SK-N-SH (cell line): ENCODE results near the gene TMED6. TPM values are rescaled to one million over a fixed set of nuclear protein-coding genes. Genes with fewer than 3 reads are reported as not detected.

Source experiments
- CTCF ChIA-PET: fragments of 300-600, 350-600 bp; formaldehyde crosslinking; extraction: SDS; loops from one replicate; lab custom pipeline; 2021; lab: Yijun Ruan, JAX
- POLR2A ChIA-PET: fragments of 350-600 bp; sonication (Branson Sonifier 250); formaldehyde crosslinking; extraction: SDS; loops from one replicate; lab custom pipeline; 2020; ENCODE audit warnings: antibody characterized with exemption, inconsistent platforms; lab: Yijun Ruan, JAX
- DNase-seq: peaks from one replicate; pipeline ENCODE4 v3.0.0; 2012
- H2AFZ ChIP-seq: fragments of 200-600 bp; sonication (generic); 2 replicates; pipeline ENCODE4 v1.8.1; 2016; ENCODE audit warnings: antibody characterized with exemption, mild to moderate bottlenecking, low read depth
- H3F3A ChIP-seq: fragments of 200-600 bp; sonication (generic); replicated peaks from 2 replicates; pipeline ENCODE3; 2016; ENCODE audit warnings: antibody characterized with exemption, mild to moderate bottlenecking; ENCODE audit not compliant: insufficient read depth
- H3K27ac ChIP-seq, 2 experiments: fragments of 200-500 bp in 1 of 2; fragments of 200-600 bp in 1 of 2; sonication (Bioruptor generic) in 1 of 2; sonication (generic), shearing (Covaris generic) in 1 of 2; 2 replicates each; pipeline versions ENCODE4 v1.5.1 to v1.6.1; 2014 to 2016; ENCODE audit warnings: low read depth in 2 of 2, inconsistent platforms in 1 of 2, low read length in 1 of 2, mild to moderate bottlenecking in 1 of 2, mixed read lengths in 1 of 2
- H3K27me3 ChIP-seq: fragments of 200-600 bp; sonication (generic), shearing (Covaris generic); 2 replicates; pipeline ENCODE4 v1.6.1; 2016; ENCODE audit warnings: mixed run types; ENCODE audit not compliant: insufficient read depth
- H3K36me3 ChIP-seq, 2 experiments: fragments of 200-500 bp in 1 of 2; fragments of 200-600 bp in 1 of 2; sonication (Bioruptor generic) in 1 of 2; sonication (generic) in 1 of 2; replicated peaks in 1 of 2; 2 replicates each; pipeline versions ENCODE3 to v1.5.1; 2014 to 2016; ENCODE audit warnings: low read length in 1 of 2, mild to moderate bottlenecking in 1 of 2; ENCODE audit not compliant: insufficient read depth in 2 of 2, control insufficient read depth in 1 of 2
- H3K4me1 ChIP-seq, 2 experiments: fragments of 200-500 bp in 1 of 2; fragments of 200-600 bp in 1 of 2; sonication (Bioruptor generic) in 1 of 2; sonication (generic), shearing (Covaris generic) in 1 of 2; 2 replicates each; pipeline versions ENCODE4 v1.5.1 to v1.6.1; 2014 to 2016; ENCODE audit warnings: low read depth in 1 of 2, low read length in 1 of 2, mixed run types in 1 of 2; ENCODE audit not compliant: insufficient read depth in 2 of 2, control insufficient read depth in 1 of 2
- H3K4me2 ChIP-seq: fragments of 200-600 bp; sonication (generic), shearing (Covaris generic); 2 replicates; pipeline ENCODE4 v1.6.1; 2017; ENCODE audit warnings: mixed run types
- H3K4me3 ChIP-seq, 2 experiments: fragments of 200-500 bp in 1 of 2; fragments of 200-600 bp in 1 of 2; sonication (Bioruptor generic) in 1 of 2; sonication (generic), shearing (Covaris generic) in 1 of 2; 2 replicates each; pipeline versions ENCODE4 v1.5.1 to v1.8.1; 2014 to 2016; ENCODE audit warnings: low read depth in 2 of 2, inconsistent platforms in 1 of 2, low read length in 1 of 2, mild to moderate bottlenecking in 1 of 2, mixed read lengths in 1 of 2, moderate library complexity in 1 of 2
- H3K79me2 ChIP-seq: fragments of 200-600 bp; sonication (generic); 2 replicates; pipeline ENCODE4 v1.8.1; 2017; ENCODE audit warnings: mild to moderate bottlenecking; ENCODE audit not compliant: insufficient read depth
- H3K9ac ChIP-seq: fragments of 200-600 bp; sonication (generic); 2 replicates; pipeline ENCODE4 v1.6.1; 2017; ENCODE audit warnings: mixed run types
- H3K9me2 ChIP-seq: fragments of 200-600 bp; sonication (generic); 2 replicates; pipeline ENCODE4 v1.6.1; 2017; ENCODE audit warnings: mixed run types
- H3K9me3 ChIP-seq: fragments of 200-600 bp; sonication (generic); 2 replicates; pipeline ENCODE4 v1.6.1; 2017; ENCODE audit warnings: mixed run types, mild to moderate bottlenecking, moderate library complexity
- H4K20me1 ChIP-seq: fragments of 200-600 bp; sonication (generic); 2 replicates; pipeline ENCODE4 v1.6.1; 2017; ENCODE audit warnings: mild to moderate bottlenecking, mixed run types; ENCODE audit not compliant: insufficient read depth
- FOXJ3 ChIP-seq: sonication (generic); formaldehyde crosslinking; IDR thresholded peaks from 2 replicates; pipeline ENCODE4 v1.5.1; 2020; ENCODE audit warnings: mild to moderate bottlenecking, missing genetic modification reagents
- FOXM1 ChIP-seq: IDR thresholded peaks from 2 replicates; pipeline ENCODE4 v1.4.0; 2012; ENCODE audit warnings: low read depth, mild to moderate bottlenecking
- GABPA ChIP-seq: IDR thresholded peaks from 2 replicates; pipeline ENCODE4 v1.4.0; 2012; ENCODE audit warnings: low read depth, mild to moderate bottlenecking
- MEF2A ChIP-seq: IDR thresholded peaks from 2 replicates; pipeline ENCODE4 v1.4.0; 2012; ENCODE audit warnings: low read depth, borderline replicate concordance
- NFIC ChIP-seq: IDR thresholded peaks from 2 replicates; pipeline ENCODE4 v1.4.0; 2012; ENCODE audit warnings: borderline replicate concordance
- RAD21 ChIP-seq: IDR thresholded peaks from 2 replicates; pipeline ENCODE4 v1.6.1; 2012; ENCODE audit warnings: mild to moderate bottlenecking, low read length
- REST ChIP-seq: IDR thresholded peaks from 2 replicates; pipeline ENCODE4 v1.6.1; 2012; ENCODE audit warnings: mild to moderate bottlenecking, low read depth, low read length, moderate library complexity
- SMC3 ChIP-seq: IDR thresholded peaks from 2 replicates; pipeline ENCODE4 v1.6.1; 2012; ENCODE audit warnings: low read depth, low read length, improper control_type of control experiment
- YY1 ChIP-seq: IDR thresholded peaks from 2 replicates; pipeline ENCODE4 v1.4.0; 2012; ENCODE audit warnings: low read depth, mild to moderate bottlenecking
- whole genome bisulfite sequencing: methylation state at CpG from one replicate; pipeline ENCODE4 v1.1.6; 2017; ENCODE audit warnings: low lambda C conversion rate; 5-methylcytosine and 5-hydroxymethylcytosine counted together
- polyA plus RNA-seq, 3 experiments: library from polyadenylated mRNA; depleted of rRNA; stranded (reverse); fragments of >200 nt; gene quantifications; 2 replicates each; pipeline ENCODE4 v1.2.3, GENCODE V29; 2012
- TF ChIP-seq, protein P1 (sequence below): IDR thresholded peaks from 2 replicates; pipeline ENCODE4 v1.4.0; 2012; ENCODE audit warnings: low read depth, borderline replicate concordance

TMED6 gene
- polyA plus RNA-seq, 1 of the 3 experiments (the other 2 are of a cell fraction), result not detected

- Histone ChIP-seq H3F3A (peaks cover 8% of the 10 kb centered on the region), H3K36me3 (peaks cover 25 to 43% of the 10 kb centered on the region in 2 experiments), H3K9me3 (no peaks in the 10 kb centered on the region), H3K4me1 (no peaks in the 10 kb centered on the region), H3K9me2 (no peaks in the 10 kb centered on the region), H4K20me1 (no peaks in the 10 kb centered on the region), H3K4me3 (no peak overlapping the region), H3K9ac (no peak overlapping the region), H3K79me2 (no peaks in the 10 kb centered on the region), H3K4me2 (no peak overlapping the region), H3K27ac (no peak overlapping the region), H3K27me3 (no peaks in the 10 kb centered on the region), H2AFZ (no peak overlapping the region)
- TF ChIP-seq NFIC, result no peak
- no peak for TF ChIP-seq FOXJ3 (CRISPR knock-in tag)
- no peak for TF ChIP-seq REST
- TF ChIP-seq RAD21, result no peak
- TF ChIP-seq YY1, result no peak
- TF ChIP-seq MEF2A, result no peak
- no peak for TF ChIP-seq FOXM1
- ChIA-PET CTCF (interaction anchor here (1.6 to 2.1 kb wide), 2 partner anchors 15 to 152 kb away, joined by 3 to 7 read pairs; no protein-coding TSS in a partner anchor), POLR2A (interaction anchor here (1.2 kb wide), 1 partner anchor 10 kb away, joined by 3 read pairs; no protein-coding TSS in a partner anchor)
- DNase-seq, result no peak
- WGBS, result 97% methylated on average over 4 of the region's 4 CpGs
Observed at GRCh38 chr16:69302301-69302700, 49.3 kb downstream of the TMED6 start.

GRCh38 chr16:69301861-69302260 lies 49.7 kb downstream of the TMED6 start:
- H4K20me1 ChIP-seq, result no peaks in the 10 kb centered on the region
- H3K27me3 ChIP-seq, result no peaks in the 10 kb centered on the region
- WGBS, result 86% methylated on average over 4 of the region's 4 CpGs
- DNase-seq, result no peak
- H3K9ac ChIP-seq, result no peak overlapping the region
- H3K36me3 ChIP-seq, result peaks cover 25 to 43% of the 10 kb centered on the region in 2 experiments
- H3K9me2 ChIP-seq, result no peaks in the 10 kb centered on the region
- H3K4me3 ChIP-seq, result no peak overlapping the region
- H3K9me3 ChIP-seq, result no peaks in the 10 kb centered on the region
- no peak overlapping the region for H2AFZ ChIP-seq
- ChIA-PET POLR2A (interaction anchor here (1.2 kb wide), 1 partner anchor 10 kb away, joined by 3 read pairs; no protein-coding TSS in a partner anchor), CTCF (interaction anchor here (1.3 to 2.1 kb wide), 3 partner anchors 9 to 152 kb away, joined by 3 to 7 read pairs (median 3); no protein-coding TSS in a partner anchor)
- no peak overlapping the region for H3K27ac ChIP-seq
- no peaks in the 10 kb centered on the region for H3K79me2 ChIP-seq
- H3K4me2 ChIP-seq, result no peak overlapping the region
- TF ChIP-seq, protein P1, sequence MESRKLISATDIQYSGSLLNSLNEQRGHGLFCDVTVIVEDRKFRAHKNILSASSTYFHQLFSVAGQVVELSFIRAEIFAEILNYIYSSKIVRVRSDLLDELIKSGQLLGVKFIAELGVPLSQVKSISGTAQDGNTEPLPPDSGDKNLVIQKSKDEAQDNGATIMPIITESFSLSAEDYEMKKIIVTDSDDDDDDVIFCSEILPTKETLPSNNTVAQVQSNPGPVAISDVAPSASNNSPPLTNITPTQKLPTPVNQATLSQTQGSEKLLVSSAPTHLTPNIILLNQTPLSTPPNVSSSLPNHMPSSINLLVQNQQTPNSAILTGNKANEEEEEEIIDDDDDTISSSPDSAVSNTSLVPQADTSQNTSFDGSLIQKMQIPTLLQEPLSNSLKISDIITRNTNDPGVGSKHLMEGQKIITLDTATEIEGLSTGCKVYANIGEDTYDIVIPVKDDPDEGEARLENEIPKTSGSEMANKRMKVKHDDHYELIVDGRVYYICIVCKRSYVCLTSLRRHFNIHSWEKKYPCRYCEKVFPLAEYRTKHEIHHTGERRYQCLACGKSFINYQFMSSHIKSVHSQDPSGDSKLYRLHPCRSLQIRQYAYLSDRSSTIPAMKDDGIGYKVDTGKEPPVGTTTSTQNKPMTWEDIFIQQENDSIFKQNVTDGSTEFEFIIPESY, result no peak
- TF ChIP-seq GABPA (no peak), SMC3 (no peak)
- H3K4me1 ChIP-seq, result no peaks in the 10 kb centered on the region
- peaks cover 8% of the 10 kb centered on the region for H3F3A ChIP-seq
